GM19035 (cell line): ENCODE measurements around the gene MRPL42.
"Not testable (repeated sequence)": the region's sequence is repeated elsewhere in the genome, so short reads cannot be mapped to it uniquely, and the experiment has no call there.

Experiments used
- ATAC-seq: cut with Tn5 transposase; IDR thresholded peaks from one replicate; pipeline ENCODE4 v1.9.1; 2021; ENCODE audit not compliant: unreplicated experiment

The MRPL42 gene

GRCh38 chr12:93467351-93468007 is at the start of gene MRPL42:
Gene MRPL42, plus strand, starts transcription at chr12:93467514. Its CDS starts 1,772 bp downstream, at chr12:93469286.
- peak; percentile 94 for ATAC-seq

GRCh38 chr12:93417967-93418480 is 49.3 kb upstream of the MRPL42 start:
- ATAC-seq: no peak

- ATAC-seq: no peak
Observed at GRCh38 chr12:93419388-93420034, 47.8 kb upstream of the MRPL42 start.

- ATAC-seq: no peak
Observed at GRCh38 chr12:93422050-93422449, 45.3 kb upstream of the MRPL42 start.

- no peak for ATAC-seq
Observed at GRCh38 chr12:93425736-93426411, 41.4 kb upstream of the MRPL42 start.

GRCh38 chr12:93426412-93426805 is 40.9 kb upstream of the MRPL42 start:
- no peak for ATAC-seq

GRCh38 chr12:93427779-93428564 is 39.3 kb upstream of the MRPL42 start:
- no peak for ATAC-seq

GRCh38 chr12:93429448-93429847 is 37.9 kb upstream of the MRPL42 start:
- no peak for ATAC-seq

- ATAC-seq: no peak
Observed at GRCh38 chr12:93429852-93430251, 37.5 kb upstream of the MRPL42 start.

- ATAC-seq: no peak
Observed at GRCh38 chr12:93430280-93430679, 37.0 kb upstream of the MRPL42 start.

GRCh38 chr12:93432031-93432430 is 35.3 kb upstream of the MRPL42 start:
- not testable (repeated sequence) for ATAC-seq

GRCh38 chr12:93434256-93434865 is 33.0 kb upstream of the MRPL42 start:
- ATAC-seq: no peak

- no peak for ATAC-seq
Observed at GRCh38 chr12:93438266-93439050, 28.9 kb upstream of the MRPL42 start.

- no peak for ATAC-seq
Observed at GRCh38 chr12:93440043-93440835, 27.1 kb upstream of the MRPL42 start.

GRCh38 chr12:93441081-93441616 is 26.2 kb upstream of the MRPL42 start:
- ATAC-seq: peak; percentile 14

- ATAC-seq: peak; percentile 80
Observed at GRCh38 chr12:93441617-93442410, 25.5 kb upstream of the MRPL42 start, which contains the start of gene UBE2N. Gene UBE2N, minus strand, starts transcription at chr12:93441947. Its CDS starts 63 bp downstream, at chr12:93441884.

GRCh38 chr12:93442411-93443340 is 24.6 kb upstream of the MRPL42 start:
- ATAC-seq: no peak
